IMR-90 (cell line): ENCODE data around the gene POU3F2. TPM values are rescaled to one million over a fixed set of nuclear protein-coding genes. Genes with fewer than 3 reads are reported as not detected.

Source experiments
- ATAC-seq: fragments of 200-7000 bp; cut with Tn5 transposase; 2 replicates; pipeline ENCODE4 v1.9.1; 2020; ENCODE audit warnings: low read depth, mild to moderate bottlenecking, moderate library complexity
- BruUV-seq: library from RNA; stranded (reverse); fragments of 400-500 nt; replicated peaks from 2 replicates; lab custom pipeline; 2021; lab: Mats Ljungman, UMichigan
- CTCF ChIA-PET: fragments of 300-600 bp; formaldehyde crosslinking; extraction: SDS; loops from one replicate; lab custom pipeline; 2021; ENCODE audit warnings: antibody characterized with exemption; lab: Yijun Ruan, JAX
- POLR2A ChIA-PET: fragments of 300-600 bp; sonication (Branson Sonifier 250); formaldehyde crosslinking; loops from one replicate; lab custom pipeline; 2022; ENCODE audit warnings: antibody characterized with exemption; ENCODE audit not compliant: unreplicated experiment; lab: Charles Lee
- DNase-seq: peaks from one replicate; pipeline ENCODE4 v3.0.0; 2013
- H2AFZ ChIP-seq: replicated peaks from 2 replicates; pipeline ENCODE3; 2013; ENCODE audit warnings: low read length, mild to moderate bottlenecking; ENCODE audit not compliant: poor library complexity
- H2AK5ac ChIP-seq: 2 replicates; pipeline ENCODE4 v1.6.1; 2013; ENCODE audit warnings: low read depth, low read length, inconsistent platforms
- H2AK9ac ChIP-seq: replicated peaks from 2 replicates; pipeline ENCODE3; 2013; ENCODE audit warnings: mild to moderate bottlenecking, low read depth, low read length, moderate library complexity; ENCODE audit not compliant: poor library complexity
- H2BK120ac ChIP-seq: 2 replicates; pipeline ENCODE4 v1.6.1; 2013; ENCODE audit warnings: low read depth, low read length, inconsistent platforms
- H2BK15ac ChIP-seq: 3 replicates; pipeline ENCODE4 v1.6.1; 2013; ENCODE audit warnings: low read depth, low read length, inconsistent platforms
- H2BK20ac ChIP-seq: 2 replicates; pipeline ENCODE4 v1.6.1; 2013; ENCODE audit warnings: low read depth, mild to moderate bottlenecking, inconsistent platforms, low read length, moderate library complexity
- H2BK5ac ChIP-seq: 2 replicates; pipeline ENCODE4 v1.6.1; 2013; ENCODE audit warnings: mild to moderate bottlenecking, low read depth, low read length, inconsistent platforms; ENCODE audit not compliant: poor library complexity, severe bottlenecking
- H3K14ac ChIP-seq: replicated peaks from 2 replicates; pipeline ENCODE4 v1.6.1; 2013; ENCODE audit warnings: low read depth, low read length, inconsistent platforms
- H3K18ac ChIP-seq: 2 replicates; pipeline ENCODE4 v1.6.1; 2013; ENCODE audit warnings: low read depth, low read length, control low read depth
- H3K23ac ChIP-seq: 2 replicates; pipeline ENCODE4 v1.6.1; 2013; ENCODE audit warnings: low read depth, low read length, inconsistent platforms
- H3K27ac ChIP-seq: 2 replicates; pipeline ENCODE4 v1.5.1; 2013; ENCODE audit warnings: mild to moderate bottlenecking, control low read depth, low read length; ENCODE audit not compliant: insufficient read depth
- H3K27me3 ChIP-seq: 2 replicates; pipeline ENCODE4 v1.6.1; 2013; ENCODE audit warnings: low read length; ENCODE audit not compliant: control insufficient read depth, insufficient read depth
- H3K36me3 ChIP-seq: 2 replicates; pipeline ENCODE4 v1.6.1; 2013; ENCODE audit warnings: low read length, mixed read lengths; ENCODE audit not compliant: control insufficient read depth, insufficient read depth
- H3K4ac ChIP-seq: 2 replicates; pipeline ENCODE4 v1.6.1; 2013; ENCODE audit warnings: low read depth, low read length, inconsistent platforms
- H3K4me1 ChIP-seq: 2 replicates; pipeline ENCODE4 v1.6.1; 2013; ENCODE audit warnings: low read length, mixed read lengths; ENCODE audit not compliant: control insufficient read depth, insufficient read depth
- H3K4me2 ChIP-seq: 2 replicates; pipeline ENCODE4 v1.6.1; 2013; ENCODE audit warnings: low read depth, mild to moderate bottlenecking, control low read depth, low read length, moderate library complexity
- H3K4me3 ChIP-seq: 2 replicates; pipeline ENCODE4 v1.5.1; 2013; ENCODE audit warnings: low read depth, mild to moderate bottlenecking, control low read depth, low read length, moderate library complexity; ENCODE audit not compliant: insufficient read depth
- H3K56ac ChIP-seq: 2 replicates; pipeline ENCODE4 v1.6.1; 2013; ENCODE audit warnings: low read length, inconsistent platforms; ENCODE audit not compliant: insufficient read depth; ENCODE audit errors: extremely low read depth
- H3K79me1 ChIP-seq, 2 experiments: 2 replicates each; pipeline ENCODE4 v1.6.1; 2013; ENCODE audit warnings: low read length in 2 of 2, inconsistent platforms in 1 of 2, low read depth in 1 of 2
- H3K9ac ChIP-seq: 2 replicates; pipeline ENCODE4 v1.6.1; 2013; ENCODE audit warnings: low read depth, low read length, control low read depth
- H3K9me1 ChIP-seq: 2 replicates; pipeline ENCODE4 v1.6.1; 2013; ENCODE audit warnings: low read length, inconsistent platforms; ENCODE audit not compliant: insufficient read depth
- H3K9me3 ChIP-seq: 2 replicates; pipeline ENCODE4 v1.6.1; 2013; ENCODE audit warnings: low read length; ENCODE audit not compliant: control insufficient read depth, insufficient read depth
- H4K20me1 ChIP-seq: 2 replicates; pipeline ENCODE4 v1.6.1; 2013; ENCODE audit warnings: low read length, inconsistent platforms; ENCODE audit not compliant: insufficient read depth
- H4K5ac ChIP-seq: 2 replicates; pipeline ENCODE4 v1.6.1; 2013; ENCODE audit warnings: mild to moderate bottlenecking, low read depth, low read length, control low read depth
- H4K8ac ChIP-seq, 2 experiments: 2 replicates each; pipeline ENCODE4 v1.6.1; 2013; ENCODE audit warnings: low read depth in 2 of 2, low read length in 2 of 2, control low read depth in 1 of 2, inconsistent platforms in 1 of 2
- H4K91ac ChIP-seq: 2 replicates; pipeline ENCODE4 v1.6.1; 2013; ENCODE audit warnings: low read depth, low read length, inconsistent platforms; ENCODE audit not compliant: insufficient read depth
- BHLHE40 ChIP-seq: fragments of 150-350 bp; IDR thresholded peaks from 2 replicates; pipeline ENCODE4 v1.6.1; 2016; ENCODE audit warnings: mild to moderate bottlenecking, low read depth, low read length
- MAFK ChIP-seq: IDR thresholded peaks from 2 replicates; pipeline ENCODE4 v1.6.1; 2012; ENCODE audit warnings: low read depth, low read length, improper control_type of control experiment
- MAZ ChIP-seq: IDR thresholded peaks from 2 replicates; pipeline ENCODE4 v1.6.1; 2012; ENCODE audit warnings: low read depth, mild to moderate bottlenecking, low read length, improper control_type of control experiment, moderate library complexity, borderline replicate concordance
- MXI1 ChIP-seq: IDR thresholded peaks from 2 replicates; pipeline ENCODE4 v1.6.1; 2012; ENCODE audit warnings: low read depth, mild to moderate bottlenecking, low read length, moderate library complexity, borderline replicate concordance
- NFE2L2 ChIP-seq: fragments of 150-350 bp; IDR thresholded peaks from 2 replicates; pipeline ENCODE4 v1.6.1; 2016; ENCODE audit warnings: low read depth, mild to moderate bottlenecking, low read length
- POLR2A ChIP-seq: IDR thresholded peaks from 2 replicates; pipeline ENCODE4 v1.6.1; 2012; ENCODE audit warnings: mild to moderate bottlenecking, low read depth, low read length
- RAD21 ChIP-seq: IDR thresholded peaks from 2 replicates; pipeline ENCODE4 v1.6.1; 2012; ENCODE audit warnings: low read length, improper control_type of control experiment
- SMC3 ChIP-seq: fragments of 150-350 bp; IDR thresholded peaks from 2 replicates; pipeline ENCODE4 v1.6.1; 2016; ENCODE audit warnings: low read depth, mild to moderate bottlenecking, antibody characterized with exemption, low read length, moderate library complexity
- WGBS, 2 experiments: methylation state at CpG; one replicate each; pipeline versions ENCODE4 v1.1.5 to v1.1.7; 2013; ENCODE audit warnings: missing lambda C conversion rate in 2 of 2; ENCODE audit not compliant: insufficient read length in 1 of 2; ENCODE audit errors: extremely low coverage in 2 of 2; 5-methylcytosine and 5-hydroxymethylcytosine counted together
- dilution Hi-C: fragments of 300-500 bp; cut with HindIII; formaldehyde crosslinking; loops from one replicate; pipeline ENCODE4 v1.14.3; 2018; ENCODE audit warnings: low sequenced_read_pairs; ENCODE audit not compliant: unreplicated experiment
- in situ Hi-C: fragments of 300-500 bp; cut with MboI; formaldehyde crosslinking; loops from 3 replicates; pipeline ENCODE4 v1.14.3; 2019; ENCODE audit warnings: low sequenced_read_pairs, inconsistent platforms, mixed read lengths
- intact Hi-C: fragments of 100-400 bp; cut with micrococcal nuclease; formaldehyde crosslinking; loops from 2 replicates; pipeline ENCODE4 v1.10.0; 2022
- polyA plus RNA-seq, 3 experiments: library from polyadenylated mRNA; depleted of rRNA; stranded (reverse); fragments of >200 nt; gene quantifications; 2 replicates each; pipeline ENCODE4 v1.2.3, GENCODE V29; 2012; ENCODE audit warnings: low replicate concordance in 1 of 3
- total RNA-seq: library from RNA; depleted of rRNA; stranded (reverse); fragments of >200 nt; gene quantifications from 2 replicates; pipeline ENCODE4 v1.2.3, GENCODE V29; 2012
- TF ChIP-seq, protein P1 (sequence below): conservative IDR thresholded peaks from 2 replicates; pipeline ENCODE4 v1.5.1; 2012; ENCODE audit warnings: mild to moderate bottlenecking, low read depth, low read length, improper control_type of control experiment

Gene POU3F2
- total and polyA plus RNA-seq, 2 of the 4 experiments (the other 2 are of a cell fraction): not detected

DNA sequence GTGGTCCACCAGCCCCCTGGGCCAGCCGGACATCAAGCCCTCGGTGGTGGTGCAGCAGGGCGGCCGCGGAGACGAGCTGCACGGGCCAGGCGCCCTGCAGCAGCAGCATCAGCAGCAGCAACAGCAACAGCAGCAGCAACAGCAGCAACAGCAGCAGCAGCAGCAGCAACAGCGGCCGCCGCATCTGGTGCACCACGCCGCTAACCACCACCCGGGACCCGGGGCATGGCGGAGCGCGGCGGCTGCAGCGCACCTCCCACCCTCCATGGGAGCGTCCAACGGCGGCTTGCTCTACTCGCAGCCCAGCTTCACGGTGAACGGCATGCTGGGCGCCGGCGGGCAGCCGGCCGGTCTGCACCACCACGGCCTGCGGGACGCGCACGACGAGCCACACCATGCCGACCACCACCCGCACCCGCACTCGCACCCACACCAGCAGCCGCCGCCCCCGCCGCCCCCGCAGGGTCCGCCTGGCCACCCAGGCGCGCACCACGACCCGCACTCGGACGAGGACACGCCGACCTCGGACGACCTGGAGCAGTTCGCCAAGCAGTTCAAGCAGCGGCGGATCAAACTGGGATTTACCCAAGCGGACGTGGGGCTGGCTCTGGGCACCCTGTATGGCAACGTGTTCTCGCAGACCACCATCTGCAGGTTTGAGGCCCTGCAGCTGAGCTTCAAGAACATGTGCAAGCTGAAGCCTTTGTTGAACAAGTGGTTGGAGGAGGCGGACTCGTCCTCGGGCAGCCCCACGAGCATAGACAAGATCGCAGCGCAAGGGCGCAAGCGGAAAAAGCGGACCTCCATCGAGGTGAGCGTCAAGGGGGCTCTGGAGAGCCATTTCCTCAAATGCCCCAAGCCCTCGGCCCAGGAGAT, 1.0 kb downstream of the POU3F2 start:
- peak overlapping the region; percentile 31; the same call in 1 of the 2 replicates for H3K4me2 ChIP-seq
- H2AFZ ChIP-seq: peak overlapping the region; percentile 78
- no peak overlapping the region for H2BK20ac ChIP-seq
- ChIA-PET CTCF (interaction anchor here (0.7 kb wide), 1 partner anchor 1649 kb away, joined by 3 read pairs; no protein-coding TSS in a partner anchor), POLR2A (no interaction called here)
- no peak overlapping the region for H4K91ac ChIP-seq
- no peak overlapping the region for H2BK120ac ChIP-seq
- peaks cover 7% of the 10 kb centered on the region; the same call in 1 of the 2 replicates for H3K4me1 ChIP-seq
- WGBS, 2 experiments: 0% methylated on average over 31 of the region's 76 CpGs; no CpG with 5 or more reads in 1 of the 2 experiments
- H3K79me1 ChIP-seq: no peaks in the 10 kb centered on the region
- no peak overlapping the region for H3K27ac ChIP-seq
- H4K20me1 ChIP-seq: no peaks in the 10 kb centered on the region; the same call in none of the 2 replicates
- H3K18ac ChIP-seq: no peak overlapping the region
- H3K23ac ChIP-seq: no peak overlapping the region
- H3K9me3 ChIP-seq: peaks cover 3% of the 10 kb centered on the region; the same call in 1 of the 2 replicates
- intact Hi-C loops: no loop called here
- no peak overlapping the region for H2BK15ac ChIP-seq
- no peak overlapping the region for H2AK5ac ChIP-seq
- no peak overlapping the region for H3K4ac ChIP-seq
- no TSS peak for BruUV-seq
- H2BK5ac ChIP-seq: no peak overlapping the region
- TF ChIP-seq MAFK (no peak), MXI1 (no peak), NFE2L2 (no peak), BHLHE40 (no peak), SMC3 (no peak), RAD21 (no peak), POLR2A (no peak), MAZ (no peak)
- TF ChIP-seq, protein P1, sequence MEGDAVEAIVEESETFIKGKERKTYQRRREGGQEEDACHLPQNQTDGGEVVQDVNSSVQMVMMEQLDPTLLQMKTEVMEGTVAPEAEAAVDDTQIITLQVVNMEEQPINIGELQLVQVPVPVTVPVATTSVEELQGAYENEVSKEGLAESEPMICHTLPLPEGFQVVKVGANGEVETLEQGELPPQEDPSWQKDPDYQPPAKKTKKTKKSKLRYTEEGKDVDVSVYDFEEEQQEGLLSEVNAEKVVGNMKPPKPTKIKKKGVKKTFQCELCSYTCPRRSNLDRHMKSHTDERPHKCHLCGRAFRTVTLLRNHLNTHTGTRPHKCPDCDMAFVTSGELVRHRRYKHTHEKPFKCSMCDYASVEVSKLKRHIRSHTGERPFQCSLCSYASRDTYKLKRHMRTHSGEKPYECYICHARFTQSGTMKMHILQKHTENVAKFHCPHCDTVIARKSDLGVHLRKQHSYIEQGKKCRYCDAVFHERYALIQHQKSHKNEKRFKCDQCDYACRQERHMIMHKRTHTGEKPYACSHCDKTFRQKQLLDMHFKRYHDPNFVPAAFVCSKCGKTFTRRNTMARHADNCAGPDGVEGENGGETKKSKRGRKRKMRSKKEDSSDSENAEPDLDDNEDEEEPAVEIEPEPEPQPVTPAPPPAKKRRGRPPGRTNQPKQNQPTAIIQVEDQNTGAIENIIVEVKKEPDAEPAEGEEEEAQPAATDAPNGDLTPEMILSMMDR: no peak
- no peaks in the 10 kb centered on the region for H3K36me3 ChIP-seq
- H2AK9ac ChIP-seq: no peak overlapping the region
- DNase-seq (no peak), ATAC-seq (no peak)
- no peak overlapping the region for H3K4me3 ChIP-seq
- in situ Hi-C loops: no loop called here
- H4K5ac ChIP-seq: no peak overlapping the region
- no peak overlapping the region for H4K8ac ChIP-seq
- H3K14ac ChIP-seq: no peak overlapping the region
- dilution Hi-C loops: no loop called here
- H3K9ac ChIP-seq: no peak overlapping the region
- peaks cover 78% of the 10 kb centered on the region for H3K27me3 ChIP-seq
- H3K9me1 ChIP-seq: no peaks in the 10 kb centered on the region
- no peak overlapping the region for H3K56ac ChIP-seq
